ENCODE results near the gene METTL4.
A peak's percentile ranks its signal among the peaks of the same experiment; 100 is the strongest.

Gene METTL4, protein sequence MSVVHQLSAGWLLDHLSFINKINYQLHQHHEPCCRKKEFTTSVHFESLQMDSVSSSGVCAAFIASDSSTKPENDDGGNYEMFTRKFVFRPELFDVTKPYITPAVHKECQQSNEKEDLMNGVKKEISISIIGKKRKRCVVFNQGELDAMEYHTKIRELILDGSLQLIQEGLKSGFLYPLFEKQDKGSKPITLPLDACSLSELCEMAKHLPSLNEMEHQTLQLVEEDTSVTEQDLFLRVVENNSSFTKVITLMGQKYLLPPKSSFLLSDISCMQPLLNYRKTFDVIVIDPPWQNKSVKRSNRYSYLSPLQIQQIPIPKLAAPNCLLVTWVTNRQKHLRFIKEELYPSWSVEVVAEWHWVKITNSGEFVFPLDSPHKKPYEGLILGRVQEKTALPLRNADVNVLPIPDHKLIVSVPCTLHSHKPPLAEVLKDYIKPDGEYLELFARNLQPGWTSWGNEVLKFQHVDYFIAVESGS

DNA sequence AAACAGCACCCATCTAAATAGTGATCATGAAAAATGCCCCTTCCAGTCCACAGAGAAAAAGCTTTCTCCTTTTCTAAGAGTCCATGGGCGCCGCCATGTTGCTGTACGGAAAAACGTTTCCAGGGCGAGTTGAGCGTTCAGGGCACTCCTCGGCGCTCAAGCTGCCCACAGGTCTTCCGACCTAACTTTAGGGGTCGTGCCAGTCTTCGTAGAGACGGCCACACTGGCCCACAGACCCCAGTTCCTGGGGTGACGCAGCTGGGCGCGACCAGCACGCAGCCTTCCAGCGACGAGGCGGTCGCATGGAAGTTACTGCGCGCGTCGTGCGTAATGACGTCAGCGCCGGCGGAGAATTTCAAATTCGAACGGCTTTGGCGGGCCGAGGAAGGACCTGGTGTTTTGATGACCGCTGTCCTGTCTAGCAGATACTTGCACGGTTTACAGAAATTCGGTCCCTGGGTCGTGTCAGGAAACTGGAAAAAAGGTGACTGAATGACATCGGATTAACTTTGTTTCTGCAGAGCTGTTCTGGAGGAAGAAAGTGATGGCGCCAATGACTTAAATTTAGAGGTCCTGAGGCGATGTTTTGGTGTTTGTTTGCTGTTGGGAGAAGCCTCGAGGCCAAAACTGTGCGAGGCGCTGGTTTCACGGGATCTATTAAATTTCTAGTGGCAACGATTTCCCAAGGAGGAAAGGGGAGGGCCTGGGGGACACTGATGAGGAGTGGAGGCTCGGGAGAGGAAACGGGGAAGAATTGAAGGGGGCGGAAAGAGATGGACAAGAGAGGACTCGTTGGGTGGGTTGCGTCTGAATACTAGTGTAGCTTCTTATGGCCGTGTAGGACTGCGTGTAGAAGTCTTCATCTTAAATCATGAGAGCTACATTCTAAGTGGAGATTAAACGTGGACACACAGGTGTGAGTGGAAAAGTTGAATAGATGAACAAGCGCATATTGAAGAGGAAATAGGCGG is at the start of gene METTL4, which contains the start of gene NDC80:
Gene METTL4 (minus strand): TSS at position 306 of the 971 bp plus-strand sequence. CDS start 4,289 bp downstream, outside the sequence.
Gene NDC80 (plus strand): TSS at position 358 of the 971 bp plus-strand sequence. CDS start 1,429 bp downstream, outside the sequence.
- peak; percentile 58 to 73 (median 69) for DNase-seq (ENCODE audit: low read depth in 4 of 4, low spot score in 1 of 4)

DNA sequence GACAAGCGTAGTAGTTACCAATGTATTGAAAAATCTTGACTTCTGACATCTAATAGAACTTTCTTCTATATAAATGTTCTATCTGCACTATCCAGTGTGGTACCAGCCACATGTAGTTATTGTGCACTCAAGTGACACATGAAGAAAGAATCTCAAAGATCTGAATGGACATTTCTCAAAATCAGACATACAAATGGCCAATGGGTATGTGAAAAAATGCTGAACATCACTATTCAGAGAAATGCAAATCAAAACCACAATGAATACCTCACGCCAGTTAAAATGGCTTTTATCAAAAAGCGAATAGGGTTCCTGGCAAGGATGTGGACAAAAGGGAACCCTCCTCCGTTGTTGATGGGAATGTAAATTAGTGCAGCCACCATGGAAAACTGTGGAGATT is 46.7 kb upstream of the METTL4 start:
- no peak for DNase-seq (ENCODE audit: low read depth in 4 of 4, low spot score in 1 of 4)

GRCh38 chr18:2617401-2617998 is 46.2 kb upstream of the METTL4 start:
- no peak for DNase-seq (ENCODE audit: low read depth in 4 of 4, low spot score in 1 of 4)

DNA sequence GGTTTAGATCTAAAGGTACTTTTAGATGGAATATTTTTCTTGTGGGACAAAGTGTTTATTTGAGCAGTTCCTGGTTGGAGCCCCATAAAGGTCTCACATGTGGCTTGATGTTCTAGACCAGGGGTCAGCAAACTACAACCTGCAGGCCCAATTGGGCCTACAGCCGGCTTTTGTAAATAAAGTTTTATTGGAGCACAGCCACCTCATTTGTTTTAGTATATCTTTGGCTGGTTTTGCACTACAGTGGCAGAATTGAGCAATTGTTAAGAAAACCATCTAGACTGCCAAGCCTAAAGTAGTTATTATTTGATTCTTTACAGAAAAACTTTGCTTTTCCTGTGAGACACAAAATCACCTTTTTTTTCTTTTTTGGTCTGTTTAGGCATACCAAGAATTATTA is 41.7 kb upstream of the METTL4 start:
- DNase-seq (ENCODE audit: low read depth in 4 of 4, low spot score in 1 of 4): no peak

- DNase-seq (ENCODE audit: low read depth in 4 of 4, low spot score in 1 of 4): no peak
These were observed 39.2 kb upstream of the METTL4 start for GRCh38 chr18:2610549-2610948.

- no peak for DNase-seq (ENCODE audit: low read depth in 4 of 4, low spot score in 1 of 4)
These were observed 38.3 kb upstream of the METTL4 start for GRCh38 chr18:2609604-2610003.

- no peak for DNase-seq (ENCODE audit: low read depth in 4 of 4, low spot score in 1 of 4)
These were observed 35.0 kb upstream of the METTL4 start for GRCh38 chr18:2606335-2606734.

GRCh38 chr18:2602844-2603243 is 31.5 kb upstream of the METTL4 start:
- DNase-seq (ENCODE audit: low read depth in 4 of 4, low spot score in 1 of 4): no peak

GRCh38 chr18:2597639-2598038 is 26.3 kb upstream of the METTL4 start:
- no peak for DNase-seq (ENCODE audit: low read depth in 4 of 4, low spot score in 1 of 4)

GRCh38 chr18:2590303-2590702 is 19.0 kb upstream of the METTL4 start:
- DNase-seq (ENCODE audit: low read depth in 4 of 4, low spot score in 1 of 4): no peak

DNA sequence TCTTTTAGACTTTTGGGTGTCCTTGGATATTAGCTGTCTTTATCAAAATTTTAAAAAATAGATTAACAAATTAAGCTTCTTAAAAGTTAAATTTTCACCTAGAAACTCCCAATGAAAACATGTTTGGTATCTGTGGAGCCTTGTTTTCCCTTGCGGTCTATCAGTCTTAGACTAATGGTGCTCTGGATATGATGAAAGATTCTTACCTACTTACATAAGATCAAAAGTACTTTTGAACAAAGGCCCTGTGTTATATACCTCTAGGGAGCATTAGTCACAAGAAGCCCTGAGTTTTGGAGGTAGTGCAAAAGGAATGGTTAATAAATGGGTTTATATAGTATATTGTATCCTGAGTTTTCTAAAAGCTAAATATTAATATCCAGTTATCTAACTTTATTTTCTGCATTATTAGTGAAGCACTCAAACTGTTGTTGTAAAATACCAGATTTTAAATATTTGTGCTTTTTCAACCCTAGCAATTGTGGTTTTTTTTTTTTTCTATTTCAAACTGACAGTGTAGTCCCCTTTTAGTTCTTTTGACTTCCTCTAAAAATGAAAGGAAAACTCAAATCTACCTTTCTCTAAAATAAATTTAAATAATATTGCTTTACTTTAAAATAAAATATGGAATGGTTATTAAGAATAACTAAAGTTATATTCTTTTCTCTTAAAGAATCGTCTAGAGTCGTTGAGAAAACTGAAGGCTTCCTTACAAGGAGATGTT is 18.2 kb upstream of the METTL4 start:
- DNase-seq (ENCODE audit: low read depth in 4 of 4, low spot score in 1 of 4): no peak

GRCh38 chr18:2588666-2589344 is 17.5 kb upstream of the METTL4 start:
- no peak for DNase-seq (ENCODE audit: low read depth in 4 of 4, low spot score in 1 of 4)

GRCh38 chr18:2587788-2588187 is 16.5 kb upstream of the METTL4 start:
- DNase-seq (ENCODE audit: low read depth in 4 of 4, low spot score in 1 of 4): no peak

DNA sequence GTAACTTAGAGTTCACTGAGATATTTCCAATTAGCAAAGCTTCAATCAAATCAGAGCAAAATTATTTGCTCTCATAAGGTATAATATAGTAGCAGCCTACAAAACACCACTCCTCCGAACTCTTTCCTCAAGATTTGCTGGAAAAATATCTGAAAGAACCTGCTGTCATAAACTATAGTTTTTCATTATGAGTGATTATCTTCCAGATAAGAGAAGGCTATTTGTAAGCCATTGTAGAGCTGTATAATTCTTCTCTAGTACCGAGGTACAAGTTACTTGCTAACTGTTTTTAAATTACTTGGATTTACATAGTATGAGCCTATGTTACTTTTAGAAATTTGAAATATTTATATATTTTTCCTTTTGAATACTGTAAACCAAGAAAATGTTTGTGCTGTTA is 2.1 kb upstream of the METTL4 start:
- no peak for DNase-seq (ENCODE audit: low read depth in 4 of 4, low spot score in 1 of 4)

DNA sequence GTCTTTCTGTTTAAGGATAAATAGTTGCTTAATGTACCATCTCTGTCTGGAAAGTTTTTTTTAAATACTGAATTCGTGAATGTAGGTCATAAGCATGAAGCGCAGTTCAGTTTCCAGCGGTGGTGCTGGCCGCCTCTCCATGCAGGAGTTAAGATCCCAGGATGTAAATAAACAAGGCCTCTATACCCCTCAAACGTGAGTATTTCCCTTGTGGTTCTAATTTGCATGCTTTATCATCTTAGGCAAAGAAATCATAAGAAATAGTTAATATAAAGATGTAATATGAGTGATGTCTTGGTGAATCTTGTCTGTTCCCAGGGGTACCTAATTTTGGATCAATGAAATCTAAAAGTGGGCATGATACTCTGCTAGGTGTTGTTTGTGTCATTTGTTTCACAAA is 1.6 kb upstream of the METTL4 start:
- no peak for DNase-seq (ENCODE audit: low read depth in 4 of 4, low spot score in 1 of 4)

DNA sequence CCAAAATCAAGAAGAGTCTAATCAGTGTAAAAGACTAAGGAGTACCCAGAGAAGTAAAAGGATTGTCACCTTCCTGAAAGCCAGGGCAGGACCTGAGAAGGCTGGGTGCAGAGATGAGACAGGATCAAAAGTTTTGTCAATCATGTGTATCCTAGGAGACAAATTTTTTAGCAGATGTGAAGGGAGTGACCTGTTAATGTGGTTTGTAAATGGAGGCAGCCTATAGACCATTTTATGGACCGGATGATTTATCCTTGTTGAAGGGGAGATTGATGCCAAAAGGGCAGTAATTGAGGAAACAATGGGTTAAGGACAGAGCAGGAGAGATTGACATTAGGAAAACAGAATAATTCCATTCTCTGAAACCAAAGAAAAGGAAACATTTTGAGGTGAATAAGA is 865 bp upstream of the METTL4 start:
- DNase-seq (ENCODE audit: low read depth in 4 of 4, low spot score in 1 of 4): no peak

DNA sequence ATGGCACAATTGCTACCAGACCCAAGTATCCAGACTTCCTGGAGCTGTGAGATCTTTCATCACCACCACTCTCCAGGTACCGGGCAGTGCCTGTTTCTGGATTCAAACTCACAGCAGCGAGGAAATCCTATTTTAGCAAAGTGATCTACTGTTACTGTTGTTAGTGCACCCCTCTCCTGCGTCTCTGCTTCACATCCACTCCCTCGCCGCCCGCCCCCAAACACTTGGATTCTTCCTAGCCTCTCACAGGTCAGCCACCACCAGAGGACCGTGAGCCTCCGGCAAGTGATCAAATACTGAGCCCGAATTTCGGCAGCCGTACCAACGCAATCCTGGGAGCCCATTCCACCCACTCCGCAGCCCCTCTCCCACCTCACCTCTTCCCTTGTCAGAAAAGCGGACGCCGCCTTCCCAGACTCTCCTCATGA is 519 bp downstream of the METTL4 start:
- DNase-seq (ENCODE audit: low read depth in 4 of 4, low spot score in 1 of 4): peak; percentile 6 to 32 (median 30)

GRCh38 chr18:2569338-2570207 is 1.7 kb downstream of the METTL4 start:
- no peak for DNase-seq (ENCODE audit: low read depth in 4 of 4, low spot score in 1 of 4)

DNA sequence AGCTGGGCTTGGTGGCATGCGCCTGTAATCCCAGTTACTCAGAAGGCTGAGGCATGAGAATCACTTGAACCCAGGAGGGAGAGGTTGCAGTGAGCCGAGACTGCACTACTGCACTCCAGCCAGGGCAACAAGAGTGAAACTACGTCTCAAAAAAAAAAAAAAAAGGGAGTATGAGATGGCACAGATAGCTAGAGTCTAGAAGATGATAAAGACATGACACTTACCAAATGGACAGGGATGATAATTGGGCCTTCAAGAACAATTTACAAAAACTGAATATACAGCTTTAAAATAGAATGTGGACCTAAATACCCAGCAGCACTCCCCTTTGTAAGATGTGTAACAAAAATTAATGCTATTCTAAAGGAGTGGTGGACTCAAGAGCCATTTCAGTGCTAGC is 2.7 kb downstream of the METTL4 start:
- no peak for DNase-seq (ENCODE audit: low read depth in 4 of 4, low spot score in 1 of 4)
